Breast epithelium (tissue), 4 donors: ENCODE results near the gene GLIS1. TPM values are rescaled to one million over a fixed set of nuclear protein-coding genes. Genes with fewer than 3 reads are reported as not detected.

Experiments
- DNase-seq, 2 donors: peaks; one replicate each; pipeline ENCODE4 v3.0.0-alpha.2; 2019; ENCODE audit warnings: low spot score in 2 of 2
- H3K27ac ChIP-seq, 2 donors: fragments of 200-600 bp; sonication (generic) in 1 of 2; one replicate each; pipeline ENCODE4 v1.5.1; 2016 to 2019; ENCODE audit warnings: mild to moderate bottlenecking in 1 of 2
- H3K27me3 ChIP-seq, 2 donors: fragments of 200-600 bp; sonication (generic) in 1 of 2; one replicate each; pipeline versions ENCODE4 v1.5.1 to v1.6.0; 2017 to 2019; ENCODE audit warnings: control low read depth in 1 of 2, mild to moderate bottlenecking in 1 of 2
- H3K36me3 ChIP-seq: fragments of 200-600 bp; one replicate; pipeline ENCODE4 v1.5.1; 2019
- H3K4me1 ChIP-seq, 2 donors: fragments of 200-600 bp; sonication (generic); one replicate each; pipeline ENCODE4 v1.5.1; 2016 to 2019; ENCODE audit warnings: control low read depth in 1 of 2
- H3K4me3 ChIP-seq, 3 donors: fragments of 200-600 bp; sonication (generic); 1 replicate in 2 of 3; 2 replicates in 1 of 3; pipeline ENCODE4 v1.5.1; 2016 to 2019; ENCODE audit warnings: mild to moderate bottlenecking in 3 of 3, moderate library complexity in 2 of 3
- H3K9me3 ChIP-seq, 2 donors: fragments of 200-600 bp; sonication (generic) in 1 of 2; one replicate each; pipeline ENCODE4 v1.5.1; 2016 to 2019; ENCODE audit warnings: control low read depth in 1 of 2
- CTCF ChIP-seq, 3 donors: fragments of 450-650 bp; IDR thresholded peaks; one replicate each; pipeline ENCODE4 v1.5.1; 2016 to 2017; ENCODE audit warnings: antibody characterized with exemption in 3 of 3, mild to moderate bottlenecking in 3 of 3, moderate library complexity in 3 of 3
- POLR2A ChIP-seq: fragments of 450-650 bp; IDR thresholded peaks from one replicate; pipeline ENCODE4 v1.6.1; 2016; ENCODE audit warnings: antibody characterized with exemption, mild to moderate bottlenecking, moderate library complexity
- POLR2AphosphoS5 ChIP-seq, 3 donors: sonication (generic); formaldehyde crosslinking; IDR thresholded peaks; one replicate each; pipeline ENCODE4 v1.6.1; 2017; ENCODE audit warnings: antibody characterized with exemption in 3 of 3
- intact Hi-C: fragments of 100-400 bp; cut with DNase I; formaldehyde crosslinking; loops from one replicate; pipeline ENCODE4 v1.15.1; 2023; ENCODE audit warnings: low total_unique reads
- total RNA-seq, 3 donors: library from RNA; depleted of rRNA; stranded (reverse); fragments of >200 nt; gene quantifications; one replicate each; pipeline ENCODE4 v1.1.0, GENCODE V29; 2016

The GLIS1 gene
- total RNA-seq, 3 donors from 2014 or later: 0.16 to 2.0 (median 0.59) TPM

GRCh38 chr1:53681977-53682685 lies 56.8 kb downstream of the GLIS1 start:
- Histone ChIP-seq H3K27me3 (peaks cover 0 to 6% of the 10 kb centered on the region in 2 donors), H3K9me3 (no peaks in the 10 kb centered on the region), H3K4me1 (no peaks in the 10 kb centered on the region), H3K36me3 (no peaks in the 10 kb centered on the region), H3K27ac (no peak overlapping the region), H3K4me3 (no peak overlapping the region)
- TF ChIP-seq POLR2A (no peak), CTCF (IDR thresholded peaks at IDR 0.05) (peak in 2 of 3 donors; percentile 53 to 57)
- intact Hi-C loops: loop anchor here (2.0 kb wide), 1 partner anchor 163 kb away; no protein-coding TSS in a partner anchor
- DNase-seq: peak; percentile 28 to 54

GRCh38 chr1:53681351-53681976 lies 57.5 kb downstream of the GLIS1 start:
- no peaks in the 10 kb centered on the region for H3K4me1 ChIP-seq
- H3K36me3 ChIP-seq: no peaks in the 10 kb centered on the region
- peaks cover 0 to 6% of the 10 kb centered on the region in 2 donors for H3K27me3 ChIP-seq
- TF ChIP-seq POLR2A (no peak), CTCF (IDR thresholded peaks at IDR 0.05) (no peak), POLR2AphosphoS5 (IDR thresholded peaks at IDR 0.05) (no peak)
- H3K4me3 ChIP-seq: no peak overlapping the region
- intact Hi-C loops: loop anchor here (2.0 kb wide), 1 partner anchor 163 kb away; no protein-coding TSS in a partner anchor
- no peak overlapping the region for H3K27ac ChIP-seq
- no peak for DNase-seq
- no peaks in the 10 kb centered on the region for H3K9me3 ChIP-seq

- Histone ChIP-seq H3K36me3 (no peaks in the 10 kb centered on the region), H3K27ac (no peak overlapping the region), H3K27me3 (peaks cover 0 to 6% of the 10 kb centered on the region in 2 donors), H3K9me3 (no peaks in the 10 kb centered on the region), H3K4me1 (no peaks in the 10 kb centered on the region), H3K4me3 (no peak overlapping the region)
- TF ChIP-seq POLR2AphosphoS5 (IDR thresholded peaks at IDR 0.05) (no peak), POLR2A (no peak), CTCF (IDR thresholded peaks at IDR 0.05) (no peak)
- intact Hi-C loops: loop anchor here (2.0 kb wide), 1 partner anchor 162 kb away; no protein-coding TSS in a partner anchor
- DNase-seq: no peak
Measured at GRCh38 chr1:53680868-53681267, 58.1 kb downstream of the GLIS1 start.

- Histone ChIP-seq H3K4me1 (no peaks in the 10 kb centered on the region), H3K4me3 (no peak overlapping the region), H3K9me3 (no peaks in the 10 kb centered on the region), H3K27me3 (peaks cover 0 to 4% of the 10 kb centered on the region in 2 donors), H3K27ac (peak overlapping the region in 1 of 2 donors; percentile 48), H3K36me3 (no peaks in the 10 kb centered on the region)
- intact Hi-C loops: no loop called here
- no peak for DNase-seq
- TF ChIP-seq CTCF (IDR thresholded peaks at IDR 0.05): no peak
- no peak for TF ChIP-seq POLR2AphosphoS5 (IDR thresholded peaks at IDR 0.05)
- TF ChIP-seq POLR2A: no peak
Measured at GRCh38 chr1:53678938-53679825, 59.8 kb downstream of the GLIS1 start.
